ENCODE results near the gene PNPLA6. TPM values are rescaled to one million over a fixed set of nuclear protein-coding genes. Genes with fewer than 3 reads are reported as not detected.

PNPLA6 gene
- total RNA-seq, 1 donor from 2014 or later: 17.6 TPM

GRCh38 chr19:7515645-7516151 lies 19.8 kb upstream of the PNPLA6 start, which contains the start of gene ZNF358:
ZNF358 (plus strand) TSS chr19:7516103; CDS start chr19:7519243, 3,140 bp downstream.
- DNase-seq: peak; percentile 62

GRCh38 chr19:7516333-7516732 lies 19.2 kb upstream of the PNPLA6 start:
- no peak for DNase-seq

- no peak for DNase-seq
Measured at GRCh38 chr19:7516878-7517277, 18.6 kb upstream of the PNPLA6 start.

GRCh38 chr19:7519361-7520130 lies 16.0 kb upstream of the PNPLA6 start:
- DNase-seq: no peak

GRCh38 chr19:7520131-7521051 lies 15.1 kb upstream of the PNPLA6 start:
- DNase-seq: no peak

GRCh38 chr19:7521551-7522071 lies 13.9 kb upstream of the PNPLA6 start:
- DNase-seq: no peak

- peak; percentile 96 for DNase-seq
Measured at GRCh38 chr19:7522072-7522922, 13.2 kb upstream of the PNPLA6 start, which contains the start of gene MCOLN1. MCOLN1 (plus strand) TSS chr19:7522624; CDS start chr19:7522751, 127 bp downstream.

- DNase-seq: no peak
Measured at GRCh38 chr19:7522923-7523667, 12.4 kb upstream of the PNPLA6 start.

- no peak for DNase-seq
Measured at GRCh38 chr19:7524523-7524922, 11.0 kb upstream of the PNPLA6 start.

- DNase-seq: no peak
Measured at GRCh38 chr19:7524992-7525739, 10.4 kb upstream of the PNPLA6 start.

GRCh38 chr19:7526059-7526929 lies 9.2 kb upstream of the PNPLA6 start:
- DNase-seq: no peak

- DNase-seq: no peak
Measured at GRCh38 chr19:7527516-7528191, 7.9 kb upstream of the PNPLA6 start.

GRCh38 chr19:7528192-7528519 lies 7.4 kb upstream of the PNPLA6 start:
- DNase-seq: no peak

GRCh38 chr19:7528522-7529245 lies 6.8 kb upstream of the PNPLA6 start:
- no peak for DNase-seq

GRCh38 chr19:7529246-7529600 lies 6.3 kb upstream of the PNPLA6 start:
- no peak for DNase-seq

- DNase-seq: no peak
Measured at GRCh38 chr19:7529610-7530490, 5.7 kb upstream of the PNPLA6 start.
